H1 (cell line): ENCODE data around the gene SLIT3. TPM values are rescaled to one million over a fixed set of nuclear protein-coding genes. Genes with fewer than 3 reads are reported as not detected.

Experiments
- CTCF ChIA-PET: fragments of 300-600 bp; sonication (Branson Sonifier 250); formaldehyde crosslinking; loops from one replicate; lab custom pipeline; 2021; ENCODE audit not compliant: partially characterized antibody; lab: Charles Lee
- POLR2A ChIA-PET: fragments of 300-600 bp; sonication (Branson Sonifier 250); formaldehyde crosslinking; loops from one replicate; lab custom pipeline; 2021; ENCODE audit warnings: inconsistent platforms; ENCODE audit not compliant: partially characterized antibody; lab: Charles Lee
- DNase-seq, 2 experiments: peaks; one replicate each; pipeline versions ENCODE4 v3.0.0 to v3.0.0-alpha.2; 2010 to 2022; ENCODE audit warnings: low spot score in 2 of 2, low read depth in 1 of 2, mixed read lengths in 1 of 2
- FAIRE-seq: peaks from 2 replicates; lab custom pipeline; 2011; peaks lifted over from hg19 to GRCh38; lab: Jason Lieb, UNC
- H2AFZ ChIP-seq: 2 replicates; pipeline ENCODE4 v1.8.1; 2012; ENCODE audit warnings: low read length, inconsistent platforms
- H2AK5ac ChIP-seq: 2 replicates; pipeline ENCODE4 v1.6.1; 2013; ENCODE audit warnings: low read depth, low read length
- H2BK120ac ChIP-seq: replicated peaks from 2 replicates; pipeline ENCODE3; 2013; ENCODE audit warnings: low read depth, low read length, inconsistent platforms
- H2BK12ac ChIP-seq: 2 replicates; pipeline ENCODE4 v1.6.1; 2013; ENCODE audit warnings: low read depth, low read length
- H2BK15ac ChIP-seq: 2 replicates; pipeline ENCODE4 v1.6.1; 2013; ENCODE audit warnings: low read length
- H2BK20ac ChIP-seq: 2 replicates; pipeline ENCODE4 v1.6.1; 2013; ENCODE audit warnings: low read length
- H2BK5ac ChIP-seq: 2 replicates; pipeline ENCODE4 v1.6.1; 2013; ENCODE audit warnings: low read depth, low read length
- H3K14ac ChIP-seq: 2 replicates; pipeline ENCODE4 v1.6.1; 2013; ENCODE audit warnings: inconsistent platforms; ENCODE audit not compliant: insufficient read length
- H3K18ac ChIP-seq: 2 replicates; pipeline ENCODE4 v1.6.1; 2013; ENCODE audit warnings: low read length; ENCODE audit errors: extremely low read depth
- H3K23ac ChIP-seq: 2 replicates; pipeline ENCODE4 v1.6.1; 2013; ENCODE audit warnings: inconsistent platforms; ENCODE audit not compliant: insufficient read length
- H3K23me2 ChIP-seq: 2 replicates; pipeline ENCODE4 v1.6.1; 2013; ENCODE audit warnings: low read depth, low read length
- H3K27ac ChIP-seq: 2 replicates; pipeline ENCODE4 v1.6.1; 2011; ENCODE audit warnings: low read depth, low read length, inconsistent platforms
- H3K27me3 ChIP-seq, 4 experiments: replicated peaks in 1 of 4; 1 replicate in 1 of 4; 2 replicates in 3 of 4; pipeline versions ENCODE4 v1.6.1 to v1.8.1; 2011 to 2013; ENCODE audit warnings: low read length in 3 of 4, mild to moderate bottlenecking in 3 of 4, inconsistent platforms in 2 of 4, mixed read lengths in 2 of 4, moderate library complexity in 1 of 4; ENCODE audit not compliant: control insufficient read depth in 3 of 4, insufficient read depth in 3 of 4; ENCODE audit errors: extremely low read depth in 1 of 4
- H3K36me3 ChIP-seq, 4 experiments: 2 replicates each; pipeline versions ENCODE4 v1.6.1 to v1.8.1; 2011 to 2013; ENCODE audit warnings: mild to moderate bottlenecking in 4 of 4, low read length in 3 of 4, moderate library complexity in 2 of 4, control low read depth in 1 of 4, inconsistent platforms in 1 of 4; ENCODE audit not compliant: insufficient read depth in 4 of 4, control insufficient read depth in 2 of 4
- H3K4ac ChIP-seq: replicated peaks from 2 replicates; pipeline ENCODE3; 2013; ENCODE audit warnings: low read length, low read depth, mixed read lengths, inconsistent platforms; ENCODE audit not compliant: insufficient read length
- H3K4me1 ChIP-seq, 4 experiments: replicated peaks in 1 of 4; 1 replicate in 1 of 4; 2 replicates in 3 of 4; pipeline versions ENCODE4 v1.6.1 to v1.8.1; 2011 to 2013; ENCODE audit warnings: low read length in 3 of 4, inconsistent platforms in 2 of 4, mixed read lengths in 1 of 4; ENCODE audit not compliant: insufficient read depth in 4 of 4, control insufficient read depth in 3 of 4
- H3K4me2 ChIP-seq, 2 experiments: 2 replicates each; pipeline versions ENCODE4 v1.6.1 to v1.8.1; 2011 to 2013; ENCODE audit warnings: low read depth in 2 of 2, low read length in 2 of 2, control low read depth in 1 of 2, inconsistent platforms in 1 of 2, mild to moderate bottlenecking in 1 of 2; ENCODE audit not compliant: insufficient read depth in 1 of 2
- H3K4me3 ChIP-seq, 4 experiments: fragments of 200-600, 300-600 bp in 1 of 4; sonication (generic), shearing (Covaris generic), sonication (Bioruptor Twin) in 1 of 4; 2 replicates each; pipeline versions ENCODE4 v1.5.1 to v1.8.1; 2011 to 2016; ENCODE audit warnings: low read length in 4 of 4, low read depth in 3 of 4, control low read depth in 2 of 4, inconsistent platforms in 2 of 4, mild to moderate bottlenecking in 2 of 4, mixed read lengths in 1 of 4, moderate library complexity in 1 of 4; ENCODE audit not compliant: insufficient read depth in 2 of 4; ENCODE audit errors: extremely low read depth in 1 of 4
- H3K56ac ChIP-seq: replicated peaks from 2 replicates; pipeline ENCODE3; 2013; ENCODE audit warnings: low read depth, mild to moderate bottlenecking, mixed read lengths, low read length, inconsistent platforms; ENCODE audit not compliant: insufficient read length
- H3K79me1 ChIP-seq: 2 replicates; pipeline ENCODE4 v1.6.1; 2013; ENCODE audit warnings: low read depth, low read length, control low read depth
- H3K79me2 ChIP-seq, 2 experiments: 2 replicates each; pipeline versions ENCODE4 v1.6.1 to v1.8.1; 2012 to 2013; ENCODE audit warnings: low read length in 2 of 2, mild to moderate bottlenecking in 2 of 2, inconsistent platforms in 1 of 2; ENCODE audit not compliant: insufficient read depth in 2 of 2, control insufficient read depth in 1 of 2
- H3K9ac ChIP-seq, 4 experiments: replicated peaks in 1 of 4; 1 replicate in 1 of 4; 2 replicates in 3 of 4; pipeline versions ENCODE4 v1.6.1 to v1.8.1; 2011 to 2013; ENCODE audit warnings: low read depth in 3 of 4, low read length in 3 of 4, control low read depth in 2 of 4, mild to moderate bottlenecking in 2 of 4, moderate library complexity in 2 of 4, inconsistent platforms in 1 of 4; ENCODE audit errors: extremely low read depth in 1 of 4
- H3K9me3 ChIP-seq, 2 experiments: 2 replicates each; pipeline versions ENCODE4 v1.6.1 to v1.8.1; 2012 to 2013; ENCODE audit warnings: mild to moderate bottlenecking in 2 of 2, moderate library complexity in 2 of 2, control low read depth in 1 of 2, inconsistent platforms in 1 of 2, low read depth in 1 of 2, low read length in 1 of 2, mixed read lengths in 1 of 2; ENCODE audit not compliant: insufficient read depth in 2 of 2
- H4K20me1 ChIP-seq, 2 experiments: replicated peaks in 1 of 2; 2 replicates each; pipeline versions ENCODE3 to v1.8.1; 2011 to 2013; ENCODE audit warnings: inconsistent platforms in 2 of 2, low read length in 2 of 2, mild to moderate bottlenecking in 1 of 2; ENCODE audit not compliant: insufficient read depth in 2 of 2, control insufficient read depth in 1 of 2
- H4K5ac ChIP-seq: 2 replicates; pipeline ENCODE4 v1.6.1; 2013; ENCODE audit warnings: low read length, low read depth, mixed read lengths, inconsistent platforms; ENCODE audit not compliant: insufficient read length
- H4K8ac ChIP-seq: 2 replicates; pipeline ENCODE4 v1.8.0; 2013; ENCODE audit warnings: mild to moderate bottlenecking, moderate library complexity, low read length, inconsistent platforms; ENCODE audit not compliant: insufficient read depth; ENCODE audit errors: extremely low read depth
- H4K91ac ChIP-seq: replicated peaks from 2 replicates; pipeline ENCODE3; 2013; ENCODE audit warnings: low read length, mixed read lengths, inconsistent platforms; ENCODE audit not compliant: insufficient read length
- CBX8 ChIP-seq: fragments of 300-800, 300-1000 bp; sonication (generic); IDR thresholded peaks from 2 replicates; pipeline ENCODE4 v1.7.1; 2016; ENCODE audit warnings: low read depth, low read length, borderline replicate concordance
- EGR1 ChIP-seq: IDR thresholded peaks from 2 replicates; pipeline ENCODE4 v1.6.1; 2011; ENCODE audit warnings: low read depth, low read length, borderline replicate concordance
- GABPA ChIP-seq: IDR thresholded peaks from 2 replicates; pipeline ENCODE4 v1.6.1; 2011; ENCODE audit warnings: mild to moderate bottlenecking, low read length, moderate library complexity, borderline replicate concordance; ENCODE audit not compliant: insufficient read depth
- HDAC2 ChIP-seq, 2 experiments: fragments of 300-600 bp in 1 of 2; sonication (generic) in 1 of 2; IDR thresholded peaks; 2 replicates each; pipeline ENCODE4 v1.6.1; 2011 to 2012; ENCODE audit warnings: low read depth in 2 of 2, low read length in 2 of 2, mild to moderate bottlenecking in 2 of 2, moderate library complexity in 2 of 2, borderline replicate concordance in 1 of 2, inconsistent platforms in 1 of 2
- JUN ChIP-seq: IDR thresholded peaks from 2 replicates; pipeline ENCODE4 v1.6.1; 2011; ENCODE audit warnings: low read depth, mild to moderate bottlenecking, improper control_type of control experiment, low read length
- MAFK ChIP-seq: IDR thresholded peaks from 2 replicates; pipeline ENCODE4 v1.6.1; 2012; ENCODE audit warnings: low read depth, mild to moderate bottlenecking, improper control_type of control experiment, low read length
- MAX ChIP-seq: IDR thresholded peaks from 2 replicates; pipeline ENCODE4 v1.6.1; 2012; ENCODE audit warnings: inconsistent platforms
- PHF8 ChIP-seq: fragments of 200-600 bp; sonication (generic); conservative IDR thresholded peaks from 2 replicates; pipeline ENCODE4 v1.7.1; 2012; ENCODE audit warnings: low read depth, mild to moderate bottlenecking, inconsistent platforms, low read length, moderate library complexity
- RNF2 ChIP-seq: fragments of 200-900, 300-1000 bp; sonication (generic); IDR thresholded peaks from 2 replicates; pipeline ENCODE4 v1.7.1; 2016; ENCODE audit warnings: borderline replicate concordance, low read depth, mild to moderate bottlenecking, antibody characterized with exemption, low read length; ENCODE audit not compliant: poor library complexity, severe bottlenecking; ENCODE audit errors: missing control alignments
- SIX5 ChIP-seq: IDR thresholded peaks from 2 replicates; pipeline ENCODE4 v1.6.1; 2011; ENCODE audit warnings: mild to moderate bottlenecking, low read depth, low read length
- TAF7 ChIP-seq: optimal IDR thresholded peaks from 2 replicates; pipeline ENCODE3; 2011; ENCODE audit warnings: low read depth, mild to moderate bottlenecking, inconsistent platforms, low read length, moderate library complexity, borderline replicate concordance
- WGBS, 2 experiments: shearing (Covaris generic) in 1 of 2; methylation state at CpG; one replicate each; pipeline versions ENCODE4 v1.1.6 to v1.1.7; 2013 to 2015; ENCODE audit warnings: low lambda C conversion rate in 2 of 2, mixed read lengths in 2 of 2, inconsistent platforms in 1 of 2, low coverage in 1 of 2, missing lambda C conversion rate in 1 of 2; ENCODE audit not compliant: insufficient replicate concordance in 2 of 2, insufficient coverage in 1 of 2, insufficient read length in 1 of 2; ENCODE audit errors: extremely low coverage in 1 of 2, missing lambda C conversion rate in 1 of 2; 5-methylcytosine and 5-hydroxymethylcytosine counted together
- polyA plus RNA-seq, 7 experiments: library from polyadenylated mRNA; depleted of rRNA in 3 of 7; stranded (reverse) in 5 of 7; unstranded in 2 of 7; fragments of >200 nt in 5 of 7; fragments of 200-250 nt in 2 of 7; gene quantifications; 1 replicate in 5 of 7; 2 replicates in 1 of 7; 4 replicates in 1 of 7; pipeline versions ENCODE4 v1.2.1 to v1.2.3, GENCODE V29; 2011 to 2013; ENCODE audit warnings: missing spikeins in 2 of 7, mixed read lengths in 2 of 7
- total RNA-seq: library from RNA; stranded (reverse); fragmentation: NEBNext Ultra II Directional; extraction: Animal tissue kit (Norgen Biotek cat#: 25700); gene quantifications from 2 replicates; pipeline ENCODE4 v1.2.1, GENCODE V29; 2021

The SLIT3 gene
- total and polyA plus RNA-seq, 2 of the 8 experiments (the other 6 are each of a cell fraction or from before 2014, with no cell fraction given), result 1.1 to 1.2 TPM

- no peaks in the 10 kb centered on the region for H3K27me3 ChIP-seq
- H3K18ac ChIP-seq, result no peak overlapping the region
- H2BK20ac ChIP-seq, result no peak overlapping the region
- no peak overlapping the region for H4K8ac ChIP-seq
- H3K9me3 ChIP-seq, result no peaks in the 10 kb centered on the region
- no peak overlapping the region for H2BK5ac ChIP-seq
- no peaks in the 10 kb centered on the region for H4K20me1 ChIP-seq
- FAIRE-seq (no peak), DNase-seq (no peak)
- peaks cover 0 to 6% (median 0%) of the 10 kb centered on the region in 4 experiments; a peak in 3 of 7 replicates for H3K4me1 ChIP-seq
- POLR2A ChIA-PET, result no interaction called here
- no peak overlapping the region for H4K5ac ChIP-seq
- H2AK5ac ChIP-seq, result no peak overlapping the region
- no peak overlapping the region for H3K14ac ChIP-seq
- no peak overlapping the region for H3K4me2 ChIP-seq
- no peaks in the 10 kb centered on the region for H3K79me2 ChIP-seq
- H4K91ac ChIP-seq, result no peak overlapping the region
- no peaks in the 10 kb centered on the region for H3K79me1 ChIP-seq
- H2BK120ac ChIP-seq, result no peak overlapping the region
- no peak overlapping the region for H3K4me3 ChIP-seq
- H3K27ac ChIP-seq, result no peak overlapping the region
- H3K9ac ChIP-seq, result no peak overlapping the region
- 78% methylated on average over 3 of the region's 3 CpGs; no CpG with 5 or more reads in 1 of the 2 experiments for WGBS, 2 experiments
- H3K36me3 ChIP-seq, result no peaks in the 10 kb centered on the region
- no peak overlapping the region for H2BK12ac ChIP-seq
- H3K4ac ChIP-seq, result no peak overlapping the region
- no peak overlapping the region for H2BK15ac ChIP-seq
- no peaks in the 10 kb centered on the region for H3K23me2 ChIP-seq
- no peak overlapping the region for H3K23ac ChIP-seq
- CTCF ChIA-PET, result interaction anchor here (1.6 kb wide), 1 partner anchor 9 kb away, joined by 4 read pairs; no protein-coding TSS in a partner anchor
- H2AFZ ChIP-seq, result no peak overlapping the region
- no peak overlapping the region for H3K56ac ChIP-seq
- no peak for TF ChIP-seq RNF2
- no peak for TF ChIP-seq CBX8
- no peak for TF ChIP-seq TAF7
- no peak for TF ChIP-seq HDAC2 (IDR thresholded peaks at IDR 0.05; ENCODE audit: borderline replicate concordance in 1 of 2, low read depth in 2 of 2, low read length in 2 of 2)
- no peak for TF ChIP-seq EGR1
- TF ChIP-seq MAFK, result no peak
- no peak for TF ChIP-seq SIX5
- TF ChIP-seq GABPA, result no peak
- no peak for TF ChIP-seq PHF8
- TF ChIP-seq JUN, result no peak
- no peak for TF ChIP-seq MAX
Measured at GRCh38 chr5:169260896-169261569, 39.9 kb downstream of the SLIT3 start.
